Kidney capillary endothelial cell (primary cell): ENCODE results near the gene CCKAR.

Experiments used
- DNase-seq: peaks from one replicate; pipeline ENCODE4 v3.0.0-alpha.2; 2018; ENCODE audit warnings: low spot score

CCKAR gene

DNA sequence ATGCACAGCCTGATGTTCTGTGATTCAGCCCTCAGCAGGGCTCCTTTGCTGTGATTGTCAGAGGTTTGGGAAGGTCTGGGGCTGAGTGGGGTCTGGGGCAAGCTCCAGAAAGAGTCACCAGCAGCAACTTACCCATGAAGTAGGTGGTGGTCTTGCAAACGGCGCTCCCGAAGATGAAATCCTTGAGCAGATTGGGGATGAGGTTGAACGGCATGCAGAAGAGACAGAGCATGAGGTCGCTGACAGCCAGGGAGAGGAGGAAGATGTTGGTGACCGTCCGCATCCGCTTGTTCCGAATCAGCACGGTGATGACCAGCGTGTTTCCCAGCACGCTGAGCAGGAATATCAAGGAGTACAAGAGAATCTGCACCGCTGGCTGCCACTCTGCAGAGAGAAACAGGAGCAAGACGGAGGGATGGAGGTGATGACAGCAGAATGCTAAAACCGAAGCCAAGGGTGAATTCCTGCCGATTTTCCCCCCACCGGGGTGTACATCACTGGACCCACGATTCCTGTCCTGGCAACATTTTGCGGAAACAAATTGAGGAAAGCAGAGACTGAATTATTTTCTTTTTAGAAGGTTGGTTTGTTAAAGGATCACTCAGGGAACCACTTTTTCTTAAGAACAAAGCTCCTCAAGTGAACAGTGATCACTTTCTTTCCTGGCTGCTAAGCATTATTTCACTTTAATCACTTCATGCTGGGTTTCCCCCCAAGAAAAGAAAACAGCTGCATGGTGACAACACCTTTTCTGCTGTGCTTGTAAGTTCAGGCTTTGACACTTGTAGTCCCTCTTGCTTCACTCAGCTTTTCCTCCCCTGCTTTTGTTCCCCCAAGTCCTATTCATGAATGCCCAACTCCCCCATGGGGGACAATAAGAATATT is 941 bp downstream of the CCKAR start:
- DNase-seq: no peak

DNA sequence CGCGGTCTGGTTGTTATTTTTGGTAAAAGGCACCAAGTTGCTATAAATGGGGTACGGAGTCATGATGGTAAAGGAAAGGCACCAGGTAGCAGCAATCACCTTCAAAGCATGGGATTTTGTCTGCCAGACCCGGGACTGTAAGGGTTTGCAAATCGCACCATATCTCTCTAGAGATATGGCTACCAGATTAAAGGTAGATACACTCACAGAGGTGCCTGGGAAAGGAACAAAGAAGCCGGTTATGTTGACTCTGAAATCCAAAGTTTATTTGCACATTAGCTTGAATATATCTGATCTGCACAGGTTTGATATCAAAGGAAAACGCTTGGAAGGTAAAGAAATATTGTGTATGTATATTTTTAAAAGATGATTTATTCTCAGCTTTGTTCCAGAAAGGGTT is 4.6 kb downstream of the CCKAR start:
- no peak for DNase-seq

DNA sequence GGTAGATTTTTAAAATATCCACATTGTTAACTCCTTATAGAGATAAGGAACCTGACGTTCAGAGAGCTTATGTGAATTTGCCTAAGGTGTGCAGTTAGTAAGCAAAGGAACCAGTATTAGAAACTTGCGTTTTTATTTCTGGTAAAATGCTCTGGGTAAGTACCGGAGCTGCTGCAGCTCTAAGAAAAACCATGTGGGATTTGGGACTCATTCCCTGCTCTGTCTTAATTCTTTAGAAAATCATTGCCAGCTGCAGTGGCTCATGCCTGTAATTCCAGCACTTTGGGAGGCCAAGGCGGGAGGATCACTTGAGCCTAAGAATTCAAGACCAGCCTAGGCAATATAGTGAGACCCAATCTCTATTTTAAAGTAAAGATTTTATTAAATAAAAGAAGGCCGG is 5.8 kb downstream of the CCKAR start:
- DNase-seq: no peak

DNA sequence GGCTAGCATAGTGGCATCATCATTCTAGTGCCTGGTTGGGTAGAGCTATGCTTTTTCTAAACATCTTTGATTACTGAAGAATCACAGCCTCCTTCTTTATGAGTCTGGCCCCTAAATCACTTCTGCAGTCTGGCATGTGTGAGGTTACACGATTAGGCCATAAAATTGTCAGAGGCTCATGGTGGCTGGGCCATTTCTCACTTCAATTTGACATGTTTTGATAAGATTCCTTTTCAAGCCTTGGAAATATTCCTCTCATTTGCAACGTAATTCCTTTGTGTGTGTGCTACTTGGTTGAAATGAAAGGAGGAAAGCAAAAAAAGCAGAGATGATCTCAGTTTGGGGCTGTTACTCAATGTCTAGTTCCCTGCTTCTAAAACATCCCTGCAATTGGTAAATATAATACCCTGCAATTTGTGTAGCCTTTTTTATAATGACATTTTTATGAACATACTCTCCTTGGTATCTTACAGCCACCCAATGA is 6.2 kb downstream of the CCKAR start:
- DNase-seq: no peak

DNA sequence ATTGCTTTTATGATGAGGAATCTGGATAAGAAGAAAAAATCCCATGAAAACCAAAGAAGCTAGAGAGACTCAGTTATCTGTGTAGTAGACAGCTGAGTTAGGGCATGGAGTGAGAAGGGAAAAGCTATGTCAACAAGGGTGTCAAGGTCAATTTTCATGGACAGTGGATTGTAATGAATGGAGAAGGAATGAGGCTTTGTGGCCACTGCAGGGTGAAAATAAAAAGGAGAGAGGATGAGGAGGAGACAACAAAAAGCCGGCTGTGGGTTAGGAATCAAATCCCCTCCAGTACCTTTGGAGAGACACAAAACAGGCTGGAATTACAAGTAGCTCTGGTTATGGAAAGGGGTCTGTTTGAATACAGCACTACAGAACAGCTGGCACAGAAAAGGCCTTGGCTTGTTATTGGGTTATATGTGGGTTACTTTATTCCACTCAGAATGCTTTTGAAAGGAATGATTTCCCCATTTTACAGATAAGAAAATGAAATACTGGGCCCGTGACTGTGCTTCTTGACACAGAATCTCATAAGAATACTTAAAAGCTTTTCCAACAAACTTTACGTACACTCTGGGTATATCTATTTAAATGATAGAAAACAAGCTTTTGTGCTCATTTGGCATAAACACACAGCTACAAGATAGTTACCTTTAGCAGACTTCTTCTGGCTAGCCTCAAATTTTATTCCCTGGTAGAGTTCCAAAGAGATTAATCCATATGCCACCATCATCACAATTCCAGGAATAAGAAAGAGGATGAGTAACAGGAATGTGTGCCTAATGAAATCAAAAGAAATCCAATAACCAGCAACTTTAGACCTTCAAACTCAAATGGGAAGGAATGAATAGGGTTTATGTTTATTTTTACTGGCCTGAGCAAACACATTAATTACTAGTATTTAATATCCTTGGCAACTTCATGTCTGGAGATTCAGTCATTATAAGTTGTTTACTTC is 7.5 kb downstream of the CCKAR start:
- no peak for DNase-seq

DNA sequence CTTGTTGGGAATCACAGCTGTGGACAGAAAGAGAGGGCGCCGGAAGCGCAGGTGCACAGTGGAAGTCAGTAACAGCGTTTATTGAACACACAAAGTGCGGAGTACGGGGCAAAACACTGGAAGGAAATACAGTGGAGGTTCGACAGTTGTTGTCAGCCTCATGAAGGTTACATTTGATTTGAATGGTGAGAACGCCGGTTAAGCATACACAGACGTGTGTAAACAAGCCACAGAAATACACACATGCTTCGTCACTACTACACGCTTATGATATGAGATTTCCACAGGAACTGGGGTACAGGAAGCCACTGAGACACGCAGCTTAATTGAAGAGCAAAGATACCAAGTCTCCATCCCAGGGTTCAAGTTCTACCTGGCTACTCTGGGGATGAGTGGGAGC is 12.0 kb downstream of the CCKAR start:
- no peak for DNase-seq

DNA sequence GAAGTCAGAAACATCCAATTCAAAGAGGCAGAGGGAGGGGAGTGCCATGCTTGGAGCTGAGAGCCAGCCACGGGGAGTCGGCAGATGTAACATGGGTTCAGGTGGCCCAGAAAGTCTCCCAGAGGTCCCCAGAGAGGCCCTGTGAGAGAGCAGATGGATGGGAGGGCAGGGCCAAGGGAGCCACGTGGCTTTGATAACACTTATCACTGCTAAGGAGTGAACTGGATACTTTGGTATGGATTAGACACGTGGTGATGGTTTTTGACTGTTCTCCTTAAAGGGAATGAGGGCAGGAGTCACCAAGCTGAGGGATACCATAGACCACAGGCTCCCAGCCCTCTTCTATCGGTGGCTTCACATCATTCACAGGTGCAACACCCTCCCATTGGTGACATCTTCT is 13.7 kb downstream of the CCKAR start:
- DNase-seq: no peak

DNA sequence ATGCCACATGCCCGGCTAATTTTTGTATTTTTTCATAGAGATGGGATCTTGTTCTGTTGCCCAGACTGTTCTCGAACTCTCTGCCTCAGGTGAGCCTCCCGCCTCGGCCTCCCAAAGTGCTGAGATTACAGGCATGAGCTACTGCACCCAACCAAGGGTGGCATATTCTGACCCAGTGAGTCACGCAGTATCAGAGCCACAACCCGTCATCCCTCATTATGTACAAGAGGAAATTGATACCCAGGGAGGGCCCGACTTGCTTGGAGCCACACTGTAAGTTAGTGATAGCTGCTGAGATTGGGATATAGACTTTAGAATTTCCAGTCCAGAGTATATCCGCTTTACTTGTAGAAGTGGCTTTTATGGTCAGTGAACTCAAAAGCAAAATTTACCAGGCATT is 14.6 kb downstream of the CCKAR start:
- DNase-seq: no peak

DNA sequence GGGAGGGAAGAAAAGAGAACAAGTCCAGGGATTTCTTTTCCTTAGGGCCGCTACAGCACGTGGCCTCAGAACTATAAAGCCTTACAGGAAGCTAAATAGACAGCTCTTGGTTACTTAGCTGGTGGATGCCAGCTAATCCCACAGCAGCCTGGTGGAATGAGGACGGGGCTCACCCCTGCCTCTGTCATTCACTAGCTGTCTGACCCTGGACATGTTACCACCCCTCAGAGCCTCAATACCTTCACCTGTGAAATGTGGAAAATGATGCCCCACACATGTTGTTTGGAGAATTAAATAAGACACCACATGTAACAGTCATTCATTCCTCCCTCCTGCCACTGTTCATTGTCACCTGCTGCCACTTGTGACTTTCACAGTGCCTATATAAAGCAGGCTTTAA is 15.7 kb downstream of the CCKAR start:
- DNase-seq: no peak

DNA sequence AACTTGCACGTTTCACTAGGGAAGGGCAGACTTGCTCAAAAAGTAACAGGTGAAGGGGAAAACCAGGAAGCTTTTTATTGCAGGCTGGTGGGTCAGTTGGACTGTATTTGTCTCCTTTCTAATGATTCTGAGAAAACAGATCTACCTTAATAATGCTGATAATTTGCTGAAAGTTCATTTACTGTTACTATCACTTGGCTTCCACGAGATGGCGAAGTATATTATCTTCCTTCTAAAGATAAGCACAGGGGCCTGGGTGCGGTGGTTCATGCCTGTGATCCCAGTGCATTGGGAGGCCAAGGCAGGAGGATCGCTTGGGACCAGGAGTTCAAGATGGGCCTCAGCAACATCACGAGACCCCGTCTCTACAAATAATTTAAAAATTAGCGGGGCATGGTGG is 16.4 kb downstream of the CCKAR start:
- no peak for DNase-seq

DNA sequence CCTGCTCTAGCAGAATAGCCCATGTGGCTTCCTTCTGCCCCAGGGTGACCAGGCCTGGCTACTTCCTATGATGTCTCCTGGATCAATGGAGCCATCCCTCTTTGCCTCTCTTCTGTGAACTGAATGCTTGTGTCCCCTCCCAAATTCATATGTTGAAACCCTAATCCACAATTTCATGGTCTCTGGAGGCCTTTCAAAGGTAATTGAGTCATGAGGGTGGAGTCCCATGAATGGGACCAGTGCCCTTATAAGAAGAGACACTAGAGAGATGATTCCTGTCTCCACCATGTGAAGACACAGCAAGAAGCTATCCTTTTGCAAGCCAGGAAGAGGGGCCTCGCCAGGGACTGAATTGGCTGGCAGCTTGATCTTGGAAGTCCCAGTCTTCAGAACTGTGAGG is 18.4 kb downstream of the CCKAR start:
- DNase-seq: no peak

DNA sequence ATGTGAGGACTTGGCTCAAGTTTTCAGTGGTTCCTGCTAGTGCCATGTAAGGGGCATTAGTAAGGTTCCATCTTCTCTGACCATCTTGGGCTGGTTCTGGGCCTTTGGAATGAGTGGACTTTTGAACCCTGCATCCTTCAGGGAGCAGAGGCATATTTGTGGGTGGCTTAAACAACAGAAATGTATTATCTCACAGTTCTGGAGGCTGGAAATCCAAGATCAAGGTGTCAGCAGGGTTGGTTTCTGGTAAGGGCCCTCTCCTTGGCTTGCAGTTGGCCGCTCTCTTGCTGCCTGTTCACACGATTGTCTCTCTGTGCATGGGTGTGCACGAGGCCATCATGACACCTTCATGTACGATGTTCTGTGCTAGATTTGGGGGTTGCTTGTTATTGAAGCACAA is 21.3 kb downstream of the CCKAR start:
- DNase-seq: no peak

DNA sequence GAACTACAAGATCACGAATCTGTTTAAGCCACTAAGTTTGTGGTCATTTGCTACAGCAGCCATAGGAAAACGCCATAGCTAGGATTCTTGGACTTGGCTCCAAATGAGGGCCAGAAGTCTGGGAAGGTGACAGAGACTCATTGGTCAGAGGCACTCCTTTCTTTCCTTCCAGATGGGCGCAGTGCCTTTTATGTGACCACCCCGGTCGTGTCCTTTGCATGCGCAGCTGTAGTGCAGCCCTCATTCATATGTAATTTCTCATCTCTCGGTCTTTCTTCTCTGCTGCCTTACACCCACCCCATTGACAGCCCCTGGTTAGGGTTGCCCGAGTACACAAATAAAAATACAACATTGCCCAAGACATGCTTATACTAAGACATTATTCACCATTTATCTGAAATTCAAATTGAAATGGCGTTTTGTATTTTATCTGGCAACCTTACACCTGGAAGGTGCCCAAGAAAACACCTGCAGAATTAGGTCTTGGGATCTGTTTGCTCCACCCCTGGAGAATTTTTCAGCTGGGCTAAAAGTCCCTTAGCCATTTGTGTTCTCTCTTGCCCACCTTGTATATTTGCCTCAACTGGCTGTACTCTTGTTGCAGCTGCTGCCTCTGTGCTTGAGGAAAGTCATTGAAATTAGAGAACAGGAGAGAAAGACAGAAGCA is 21.9 kb downstream of the CCKAR start:
- no peak for DNase-seq

DNA sequence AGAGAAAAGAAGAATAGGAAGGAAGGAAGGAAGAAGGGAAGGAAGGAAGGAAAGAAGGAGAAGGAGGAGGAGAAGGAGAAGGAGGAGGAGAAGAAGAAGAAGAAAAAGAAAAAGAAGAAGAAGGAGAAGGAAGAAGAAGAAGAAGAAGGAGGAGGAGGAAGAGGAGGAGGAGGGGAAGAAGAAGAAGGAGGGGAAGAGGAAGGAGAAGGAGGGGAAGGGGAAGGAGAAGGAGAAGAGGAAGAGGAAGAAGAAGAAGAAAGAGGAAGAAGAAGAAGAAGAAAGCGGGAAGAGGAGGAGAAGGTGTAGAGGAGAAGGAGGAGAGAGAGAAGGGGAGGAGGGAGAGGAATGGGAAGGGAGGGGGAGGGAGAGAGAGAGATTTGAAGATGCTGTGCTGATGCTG is 22.6 kb downstream of the CCKAR start:
- DNase-seq: no peak

DNA sequence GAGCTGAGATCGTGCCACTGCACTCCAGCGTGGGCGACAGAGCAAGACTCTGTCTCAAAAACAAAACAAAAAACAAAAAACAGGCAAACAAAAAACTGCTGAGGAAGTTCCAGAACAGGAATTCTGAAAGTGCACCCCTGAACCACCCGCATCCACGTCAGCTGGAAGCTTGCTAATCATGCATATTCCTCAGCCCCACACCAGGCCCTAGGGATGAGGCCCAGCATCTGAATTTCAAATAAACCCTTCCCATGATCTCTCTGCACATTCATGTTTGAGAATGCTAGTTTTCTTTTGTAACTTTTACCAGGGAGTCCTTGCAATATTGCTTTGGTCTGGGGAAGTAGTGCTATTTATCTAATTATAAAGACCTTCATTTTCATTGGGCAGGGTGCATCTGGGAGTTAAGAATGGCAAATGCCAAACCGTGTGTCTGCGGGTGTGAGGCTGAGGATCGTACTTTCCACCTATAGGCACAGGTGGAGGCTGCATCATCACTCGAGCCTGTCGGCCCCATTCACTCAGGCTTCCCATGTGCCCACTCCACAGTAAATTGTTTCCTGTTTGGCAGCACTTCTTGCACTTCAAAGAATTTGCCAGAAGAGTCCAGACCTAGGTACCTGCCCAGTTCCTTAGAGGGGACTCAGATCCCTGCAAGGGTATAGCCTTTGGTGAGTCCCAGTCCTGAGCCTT is 23.6 kb downstream of the CCKAR start:
- DNase-seq: no peak

DNA sequence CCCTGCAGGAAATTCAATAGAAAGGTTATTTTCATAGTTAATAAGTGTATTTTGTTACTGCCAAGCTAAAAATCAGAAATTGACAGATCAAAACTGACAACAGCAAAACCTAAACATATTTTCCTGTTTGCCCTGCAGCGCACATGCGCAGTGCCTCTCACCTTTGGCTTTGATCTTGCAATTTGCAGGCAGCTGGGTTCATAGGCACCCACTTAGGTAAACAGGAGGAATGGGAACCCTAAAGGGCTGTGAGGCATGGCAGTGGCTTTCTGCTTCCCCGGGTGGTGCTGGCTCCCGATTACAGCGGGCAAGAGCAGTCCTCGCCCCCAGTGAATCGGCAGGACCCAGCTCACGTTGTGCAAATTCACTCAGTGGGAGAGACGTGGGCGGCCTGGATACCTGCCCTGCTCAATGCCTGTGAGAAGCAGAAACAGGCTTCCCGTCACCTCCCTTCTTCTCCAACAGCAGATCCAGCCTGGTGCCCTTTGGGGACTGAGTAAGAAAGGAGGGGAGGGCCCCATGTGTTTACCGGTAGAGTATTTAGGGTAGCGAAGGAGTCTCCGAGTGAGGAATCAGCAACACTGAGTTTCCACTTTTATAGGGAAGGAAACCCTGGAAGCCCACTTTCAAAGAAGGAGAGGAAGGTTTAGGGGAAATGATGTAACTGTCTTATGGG is 25.7 kb downstream of the CCKAR start:
- DNase-seq: no peak

DNA sequence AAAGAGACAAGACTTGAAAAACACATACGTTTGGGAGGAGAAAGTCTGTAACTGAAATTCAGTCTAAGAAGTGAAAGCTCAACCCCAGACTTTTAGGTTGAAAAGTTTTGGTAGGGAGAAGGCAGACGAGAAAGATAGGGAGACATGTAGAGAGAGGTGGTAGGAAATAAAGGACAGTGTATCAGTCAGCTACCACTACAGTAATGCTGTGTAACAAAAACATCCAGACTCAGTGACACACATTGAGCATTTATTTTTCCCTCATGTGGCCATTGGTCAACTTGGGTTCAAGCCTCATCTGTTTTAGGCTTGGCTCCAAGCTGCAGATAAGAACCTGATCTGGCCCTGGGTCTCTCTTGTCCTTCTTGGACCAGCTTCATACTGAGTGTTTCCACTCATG is 26.9 kb downstream of the CCKAR start:
- no peak for DNase-seq

DNA sequence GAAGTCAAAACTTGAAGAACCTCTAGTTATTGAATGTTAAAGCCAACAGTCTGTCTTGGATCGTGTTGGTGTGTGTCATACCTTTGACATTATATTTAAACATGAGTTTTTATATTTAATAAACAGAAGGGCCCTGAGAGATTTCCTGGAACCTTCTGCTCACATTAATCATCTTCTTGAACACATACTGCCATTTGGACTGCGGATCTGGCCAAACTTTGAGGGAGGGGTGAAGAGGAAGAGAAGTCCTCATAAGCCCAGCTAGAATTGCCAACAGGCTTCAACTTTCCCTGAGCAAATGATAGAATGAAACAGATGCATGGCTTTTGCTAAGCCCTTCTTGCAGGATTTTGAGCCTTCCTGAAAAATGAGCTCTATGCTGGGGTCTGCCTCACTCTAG is 27.4 kb downstream of the CCKAR start:
- DNase-seq: no peak

DNA sequence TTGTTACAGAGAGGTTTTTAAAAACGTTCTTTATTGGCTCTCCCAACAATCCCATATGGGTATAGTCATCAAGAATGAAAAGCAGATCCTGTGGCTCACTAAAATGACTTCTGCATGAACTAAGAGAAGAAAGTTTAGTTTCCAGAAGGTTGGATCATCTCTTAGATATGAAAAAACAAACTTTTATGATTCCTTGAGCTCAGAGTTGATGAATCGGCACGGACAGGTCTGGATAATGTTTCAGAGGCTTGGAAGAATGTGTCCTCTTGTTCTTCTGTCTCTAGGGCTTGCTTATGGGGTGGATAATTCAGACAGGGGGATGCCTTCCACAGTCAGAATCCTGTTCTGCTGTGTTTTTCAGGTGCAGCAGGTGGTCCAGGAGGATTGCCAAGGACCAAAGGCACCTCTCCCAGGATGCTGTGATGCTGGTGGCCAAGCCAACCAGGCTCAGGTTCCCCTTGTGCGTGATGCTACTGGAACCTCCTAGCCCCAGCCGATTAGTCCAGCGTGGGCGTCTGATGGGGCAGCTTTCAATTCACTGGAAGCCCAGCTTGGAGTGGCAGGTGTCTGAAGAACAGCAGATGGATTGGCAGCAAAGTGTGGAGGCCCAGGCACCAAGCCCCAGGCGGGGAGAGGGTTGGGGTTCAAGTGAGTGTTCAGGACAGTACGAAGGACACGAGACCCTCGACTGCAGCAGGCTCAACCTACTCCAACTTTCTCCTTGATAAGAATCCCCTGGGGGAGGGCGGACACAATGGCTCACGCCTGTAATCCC is 30.3 kb downstream of the CCKAR start:
- DNase-seq: no peak

DNA sequence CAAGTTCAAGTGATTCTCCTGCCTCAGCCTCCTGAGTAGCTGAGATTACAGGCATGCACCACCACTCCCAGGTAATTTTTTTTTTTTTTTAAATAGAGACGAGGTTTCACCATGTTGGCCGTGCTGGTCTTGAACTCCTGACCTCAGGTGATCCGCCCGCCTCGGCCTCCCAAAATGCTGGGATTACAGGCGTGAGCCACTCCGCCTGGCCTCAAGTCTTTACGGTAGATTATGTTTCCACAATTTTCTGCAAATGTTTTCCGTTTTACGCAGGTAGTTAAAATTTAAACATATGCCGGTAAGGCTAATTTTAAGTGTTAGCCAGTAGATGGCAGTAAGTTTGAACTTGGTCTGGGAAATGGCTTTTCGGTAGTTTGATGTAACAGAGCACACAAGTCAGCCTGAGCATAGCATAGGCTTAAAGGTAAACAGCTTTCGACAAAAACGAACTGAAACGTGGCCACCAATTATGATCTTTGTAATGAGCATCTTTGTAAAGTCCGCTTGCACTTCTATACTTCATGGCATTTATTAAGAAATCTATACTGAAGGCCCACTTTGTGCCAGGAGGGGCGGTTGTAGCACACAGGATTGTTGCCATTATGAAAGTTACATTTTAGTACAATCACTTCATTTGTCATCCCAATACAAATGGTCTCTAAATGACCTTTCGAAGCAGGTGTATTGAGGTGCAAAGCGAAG is 31.1 kb downstream of the CCKAR start:
- DNase-seq: peak; percentile 58
